Endodermal cell (in vitro differentiated cells): ENCODE data around the gene SLC7A11. TPM values are rescaled to one million over a fixed set of nuclear protein-coding genes. Genes with fewer than 3 reads are reported as not detected.

Experiments
- DNase-seq: peaks from one replicate; pipeline ENCODE4 v3.0.0-alpha.2; 2017
- H3K27ac ChIP-seq: 2 replicates; pipeline ENCODE4 v1.5.1; 2013; ENCODE audit warnings: mild to moderate bottlenecking, low read depth, low read length, moderate library complexity
- H3K27me3 ChIP-seq: 2 replicates; pipeline ENCODE4 v1.6.1; 2013; ENCODE audit warnings: mild to moderate bottlenecking, low read length, moderate library complexity; ENCODE audit not compliant: insufficient read depth, control insufficient read depth, poor library complexity, severe bottlenecking
- H3K36me3 ChIP-seq: 2 replicates; pipeline ENCODE4 v1.7.0; 2013; ENCODE audit warnings: mild to moderate bottlenecking, low read length, moderate library complexity; ENCODE audit not compliant: control insufficient read depth, insufficient read depth
- H3K4me1 ChIP-seq: one replicate; pipeline ENCODE4 v1.7.0; 2013; ENCODE audit warnings: low read length; ENCODE audit not compliant: control insufficient read depth, insufficient read depth
- H3K4me3 ChIP-seq: 2 replicates; pipeline ENCODE4 v1.5.1; 2013; ENCODE audit warnings: mild to moderate bottlenecking, low read length, moderate library complexity
- H3K9ac ChIP-seq: 2 replicates; pipeline ENCODE4 v1.6.1; 2013; ENCODE audit warnings: mild to moderate bottlenecking, low read length, moderate library complexity; ENCODE audit not compliant: poor library complexity, severe bottlenecking; ENCODE audit errors: extremely low read depth
- H3K9me3 ChIP-seq: 2 replicates; pipeline ENCODE4 v1.6.1; 2013; ENCODE audit warnings: mild to moderate bottlenecking, low read length, moderate library complexity; ENCODE audit not compliant: control insufficient read depth
- H3K27ac Mint-ChIP-seq: 2 replicates; pipeline ENCODE4 v1.8.0; 2020; ENCODE audit warnings: mixed read lengths
- H3K27me3 Mint-ChIP-seq: 2 replicates; pipeline ENCODE4 v1.8.0; 2021; ENCODE audit warnings: mild to moderate bottlenecking, mixed read lengths; ENCODE audit not compliant: insufficient read depth
- H3K36me3 Mint-ChIP-seq: 2 replicates; pipeline ENCODE4 v1.8.0; 2020; ENCODE audit warnings: low read depth, mixed read lengths
- H3K4me1 Mint-ChIP-seq: 2 replicates; pipeline ENCODE4 v1.8.0; 2020; ENCODE audit warnings: mixed read lengths
- H3K4me3 Mint-ChIP-seq: 2 replicates; pipeline ENCODE4 v1.8.0; 2020; ENCODE audit warnings: mild to moderate bottlenecking, moderate library complexity, mixed read lengths
- H3K9me3 Mint-ChIP-seq: 2 replicates; pipeline ENCODE4 v1.8.0; 2020; ENCODE audit warnings: mild to moderate bottlenecking, mixed read lengths
- WGBS, 2 experiments: methylation state at CpG; one replicate each; pipeline versions ENCODE4 v1.1.5 to v1.1.7; 2013; ENCODE audit warnings: missing lambda C conversion rate in 2 of 2, mixed read lengths in 1 of 2; ENCODE audit not compliant: insufficient coverage in 1 of 2, insufficient read length in 1 of 2; 5-methylcytosine and 5-hydroxymethylcytosine counted together
- total RNA-seq, 2 donors: library from RNA; stranded (reverse); fragmentation: NEBNext Ultra II Directional in 1 of 2; extraction: Animal tissue kit (Norgen Biotek cat#: 25700) in 1 of 2; gene quantifications; 2 replicates in 1 of 2; 3 replicates in 1 of 2; pipeline ENCODE4 v1.2.1, GENCODE V29; 2021
- TF ChIP-seq, protein P1 (sequence below): fragments of 200-600 bp; sonication (generic); conservative IDR thresholded peaks from 2 replicates; pipeline ENCODE4 v1.5.0; 2021; ENCODE audit warnings: antibody characterized with exemption, mild to moderate bottlenecking

Gene SLC7A11
- total RNA-seq, 2 donors from 2014 or later, result 4.6 to 5.4 TPM

DNA sequence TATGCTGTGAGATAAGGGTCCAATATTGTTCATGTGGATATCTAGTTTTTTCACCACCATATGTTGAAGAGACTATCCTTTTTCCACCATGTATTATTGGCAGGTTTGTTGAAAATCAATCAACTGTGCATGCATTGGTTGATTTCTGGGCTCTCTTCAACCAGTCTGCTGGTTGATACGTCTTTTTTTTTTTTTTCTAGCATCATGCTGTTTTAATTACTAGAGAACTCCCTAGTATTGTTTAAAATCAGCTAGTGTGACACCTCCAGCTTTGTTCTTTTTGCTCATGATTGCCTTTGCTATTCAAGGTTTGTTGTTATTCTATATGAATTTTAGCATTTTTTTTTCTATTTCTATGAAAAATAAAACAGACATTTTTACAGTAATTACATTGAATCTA is 123.9 kb downstream of the SLC7A11 start:
- no peaks in the 10 kb centered on the region for H3K4me1 ChIP-seq
- H3K27me3 ChIP-seq, result no peaks in the 10 kb centered on the region
- Mint-ChIP-seq H3K27ac (no peak overlapping the region), H3K36me3 (no peaks in the 10 kb centered on the region), H3K4me1 (peaks cover 11% of the 10 kb centered on the region), H3K27me3 (no peaks in the 10 kb centered on the region), H3K9me3 (peaks cover 12% of the 10 kb centered on the region), H3K4me3 (no peak overlapping the region)
- no peak overlapping the region for H3K4me3 ChIP-seq
- no peak overlapping the region for H3K9ac ChIP-seq
- no peak for DNase-seq
- peaks cover 7% of the 10 kb centered on the region for H3K9me3 ChIP-seq
- TF ChIP-seq, protein P1, sequence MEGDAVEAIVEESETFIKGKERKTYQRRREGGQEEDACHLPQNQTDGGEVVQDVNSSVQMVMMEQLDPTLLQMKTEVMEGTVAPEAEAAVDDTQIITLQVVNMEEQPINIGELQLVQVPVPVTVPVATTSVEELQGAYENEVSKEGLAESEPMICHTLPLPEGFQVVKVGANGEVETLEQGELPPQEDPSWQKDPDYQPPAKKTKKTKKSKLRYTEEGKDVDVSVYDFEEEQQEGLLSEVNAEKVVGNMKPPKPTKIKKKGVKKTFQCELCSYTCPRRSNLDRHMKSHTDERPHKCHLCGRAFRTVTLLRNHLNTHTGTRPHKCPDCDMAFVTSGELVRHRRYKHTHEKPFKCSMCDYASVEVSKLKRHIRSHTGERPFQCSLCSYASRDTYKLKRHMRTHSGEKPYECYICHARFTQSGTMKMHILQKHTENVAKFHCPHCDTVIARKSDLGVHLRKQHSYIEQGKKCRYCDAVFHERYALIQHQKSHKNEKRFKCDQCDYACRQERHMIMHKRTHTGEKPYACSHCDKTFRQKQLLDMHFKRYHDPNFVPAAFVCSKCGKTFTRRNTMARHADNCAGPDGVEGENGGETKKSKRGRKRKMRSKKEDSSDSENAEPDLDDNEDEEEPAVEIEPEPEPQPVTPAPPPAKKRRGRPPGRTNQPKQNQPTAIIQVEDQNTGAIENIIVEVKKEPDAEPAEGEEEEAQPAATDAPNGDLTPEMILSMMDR, result no peak
- 86 to 95% methylated on average over 1 of the region's 1 CpG for WGBS, 2 experiments
- H3K27ac ChIP-seq, result no peak overlapping the region
- no peaks in the 10 kb centered on the region for H3K36me3 ChIP-seq

DNA sequence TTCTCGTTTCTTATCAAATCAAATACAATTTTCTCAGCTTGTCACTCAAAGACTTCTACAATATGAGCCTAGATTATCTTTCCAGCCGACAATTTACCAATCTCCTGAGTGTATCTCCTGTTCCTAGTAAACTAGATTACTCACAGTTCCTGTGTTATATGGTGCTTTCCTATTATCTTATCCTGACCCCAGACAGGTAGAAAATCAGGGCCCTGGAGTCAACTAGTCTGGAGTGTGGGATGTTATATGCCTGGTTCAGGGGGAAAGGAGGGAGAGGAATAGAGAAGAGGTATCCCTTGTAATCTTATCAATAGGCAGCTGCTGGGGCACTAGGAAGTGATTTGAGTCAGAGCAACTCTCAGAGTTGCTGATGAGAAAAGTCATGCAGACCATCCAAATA is 127.1 kb downstream of the SLC7A11 start:
- H3K36me3 ChIP-seq, result no peaks in the 10 kb centered on the region
- Mint-ChIP-seq H3K27ac (peak overlapping the region; percentile 65), H3K27me3 (no peaks in the 10 kb centered on the region), H3K9me3 (peaks cover 10% of the 10 kb centered on the region), H3K36me3 (peaks cover 1% of the 10 kb centered on the region), H3K4me1 (peaks cover 36% of the 10 kb centered on the region), H3K4me3 (no peak overlapping the region)
- no peaks in the 10 kb centered on the region for H3K4me1 ChIP-seq
- no peak overlapping the region for H3K9ac ChIP-seq
- H3K9me3 ChIP-seq, result peaks cover 21% of the 10 kb centered on the region
- no peak overlapping the region for H3K4me3 ChIP-seq
- no peak overlapping the region for H3K27ac ChIP-seq
- DNase-seq, result no peak
- TF ChIP-seq, protein P1, result no peak
- H3K27me3 ChIP-seq, result no peaks in the 10 kb centered on the region
- 80 to 100% methylated on average over 1 to 2 of the region's 2 CpGs for WGBS, 2 experiments

DNA sequence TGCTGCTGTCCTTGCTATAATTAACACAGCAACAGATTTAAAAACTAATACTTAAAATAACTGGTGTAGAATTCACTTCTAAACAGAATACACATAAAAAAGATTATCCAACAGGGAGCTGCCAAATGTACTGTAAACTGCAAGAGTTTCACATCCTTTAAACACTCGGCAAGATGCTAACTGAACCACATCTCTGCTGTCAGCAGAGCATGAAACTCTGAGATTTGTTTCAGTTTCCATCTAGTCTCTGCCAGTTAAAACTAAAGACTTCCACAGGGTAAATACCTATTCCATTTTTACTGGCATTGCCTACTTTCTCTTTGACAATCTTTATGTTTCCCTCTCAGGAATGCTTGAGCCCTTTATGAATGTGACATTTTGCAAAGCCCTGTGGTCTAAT is 127.7 kb downstream of the SLC7A11 start:
- no peak for DNase-seq
- 95 to 100% methylated on average over 1 of the region's 1 CpG for WGBS, 2 experiments
- H3K4me1 Mint-ChIP-seq, result peaks cover 36% of the 10 kb centered on the region
- no peak overlapping the region for H3K9ac ChIP-seq
- H3K27me3 ChIP-seq, result no peaks in the 10 kb centered on the region
- no peak overlapping the region for H3K27ac Mint-ChIP-seq
- no peak overlapping the region for H3K27ac ChIP-seq
- peaks cover 3% of the 10 kb centered on the region for H3K36me3 Mint-ChIP-seq
- H3K9me3 Mint-ChIP-seq, result peaks cover 9% of the 10 kb centered on the region
- H3K36me3 ChIP-seq, result no peaks in the 10 kb centered on the region
- peaks cover 24% of the 10 kb centered on the region for H3K9me3 ChIP-seq
- H3K4me3 Mint-ChIP-seq, result no peak overlapping the region
- H3K4me3 ChIP-seq, result no peak overlapping the region
- no peaks in the 10 kb centered on the region for H3K4me1 ChIP-seq
- H3K27me3 Mint-ChIP-seq, result no peaks in the 10 kb centered on the region
- TF ChIP-seq, protein P1, result no peak
